Body of pancreas (tissue), 4 donors: ENCODE data around the gene MCCD1. TPM values are rescaled to one million over a fixed set of nuclear protein-coding genes. Genes with fewer than 3 reads are reported as not detected.

Source experiments
- ATAC-seq: fragments of 150-250 bp; one replicate; pipeline ENCODE4 v1.9.1; 2016
- DNase-seq, 4 donors: peaks; one replicate each; pipeline ENCODE4 v3.0.0-alpha.2; 2019
- H3K27ac ChIP-seq, 4 donors: fragments of 200-600 bp; sonication (generic); 1 replicate in 3 of 4; 2 replicates in 1 of 4; pipeline versions ENCODE4 v1.5.1 to v1.6.1; 2016 to 2019; ENCODE audit warnings: mild to moderate bottlenecking in 1 of 4, mixed read lengths in 1 of 4, moderate library complexity in 1 of 4
- H3K27me3 ChIP-seq, 2 donors: fragments of 200-600 bp; sonication (generic); one replicate each; pipeline ENCODE4 v1.6.0; 2016; ENCODE audit warnings: mild to moderate bottlenecking in 1 of 2
- H3K36me3 ChIP-seq, 2 donors: fragments of 200-600 bp; sonication (generic); replicated peaks in 1 of 2; 2 replicates each; pipeline ENCODE4 v1.5.1; 2016; ENCODE audit warnings: low read depth in 2 of 2; ENCODE audit not compliant: insufficient read depth in 1 of 2
- H3K4me1 ChIP-seq: fragments of 200-600 bp; sonication (generic); one replicate; pipeline ENCODE4 v1.6.0; 2016
- H3K4me3 ChIP-seq, 2 donors: fragments of 200-600 bp; sonication (generic); 1 replicate in 1 of 2; 2 replicates in 1 of 2; pipeline ENCODE4 v1.5.1; 2016 to 2019
- H3K9me3 ChIP-seq, 3 donors: fragments of 200-600 bp; sonication (generic); 1 replicate in 2 of 3; 2 replicates in 1 of 3; pipeline ENCODE4 v1.5.1; 2016
- POLR2A ChIP-seq, 3 donors: fragments of 450-650 bp; IDR thresholded peaks; one replicate each; pipeline ENCODE4 v1.6.1; 2016; ENCODE audit warnings: antibody characterized with exemption in 3 of 3, mild to moderate bottlenecking in 2 of 3
- WGBS, 2 donors: methylation state at CpG; one replicate each; pipeline ENCODE4 v1.1.5; 2017; 5-methylcytosine and 5-hydroxymethylcytosine counted together
- intact Hi-C: fragments of 100-400 bp; cut with DNase I; formaldehyde crosslinking; loops from one replicate; pipeline ENCODE4 v1.15.1; 2023
- total RNA-seq, 2 donors: library from RNA; depleted of rRNA; stranded (reverse); fragments of >200 nt; gene quantifications; one replicate each; pipeline ENCODE4 v1.1.0, GENCODE V29; 2016
- TF ChIP-seq, protein P1 (sequence below), 7 experiments: fragments of 450-650 bp in 4 of 7; fragments of 200-600 bp in 3 of 7; sonication (generic) in 3 of 7; IDR thresholded peaks; one replicate each; pipeline ENCODE4 v1.5.1; 2016 to 2019; ENCODE audit warnings: antibody characterized with exemption in 7 of 7

The MCCD1 gene
- total RNA-seq, 2 donors from 2014 or later: not detected

DNA sequence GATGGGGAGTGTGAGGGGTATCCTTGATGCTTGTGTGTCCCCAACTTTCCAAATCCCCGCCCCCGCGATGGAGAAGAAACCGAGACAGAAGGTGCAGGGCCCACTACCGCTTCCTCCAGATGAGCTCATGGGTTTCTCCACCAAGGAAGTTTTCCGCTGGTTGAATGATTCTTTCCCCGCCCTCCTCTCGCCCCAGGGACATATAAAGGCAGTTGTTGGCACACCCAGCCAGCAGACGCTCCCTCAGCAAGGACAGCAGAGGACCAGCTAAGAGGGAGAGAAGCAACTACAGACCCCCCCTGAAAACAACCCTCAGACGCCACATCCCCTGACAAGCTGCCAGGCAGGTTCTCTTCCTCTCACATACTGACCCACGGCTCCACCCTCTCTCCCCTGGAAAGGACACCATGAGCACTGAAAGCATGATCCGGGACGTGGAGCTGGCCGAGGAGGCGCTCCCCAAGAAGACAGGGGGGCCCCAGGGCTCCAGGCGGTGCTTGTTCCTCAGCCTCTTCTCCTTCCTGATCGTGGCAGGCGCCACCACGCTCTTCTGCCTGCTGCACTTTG lies 46.7 kb downstream of the MCCD1 start, which contains the start of gene TNF:
Gene TNF, plus strand, starts transcription at position 231 of the 567 bp plus-strand sequence. Its CDS starts 177 bp downstream, at position 408.
- ATAC-seq: no peak
- H3K27ac ChIP-seq: no peak within 1 kb of the TSS

DNA sequence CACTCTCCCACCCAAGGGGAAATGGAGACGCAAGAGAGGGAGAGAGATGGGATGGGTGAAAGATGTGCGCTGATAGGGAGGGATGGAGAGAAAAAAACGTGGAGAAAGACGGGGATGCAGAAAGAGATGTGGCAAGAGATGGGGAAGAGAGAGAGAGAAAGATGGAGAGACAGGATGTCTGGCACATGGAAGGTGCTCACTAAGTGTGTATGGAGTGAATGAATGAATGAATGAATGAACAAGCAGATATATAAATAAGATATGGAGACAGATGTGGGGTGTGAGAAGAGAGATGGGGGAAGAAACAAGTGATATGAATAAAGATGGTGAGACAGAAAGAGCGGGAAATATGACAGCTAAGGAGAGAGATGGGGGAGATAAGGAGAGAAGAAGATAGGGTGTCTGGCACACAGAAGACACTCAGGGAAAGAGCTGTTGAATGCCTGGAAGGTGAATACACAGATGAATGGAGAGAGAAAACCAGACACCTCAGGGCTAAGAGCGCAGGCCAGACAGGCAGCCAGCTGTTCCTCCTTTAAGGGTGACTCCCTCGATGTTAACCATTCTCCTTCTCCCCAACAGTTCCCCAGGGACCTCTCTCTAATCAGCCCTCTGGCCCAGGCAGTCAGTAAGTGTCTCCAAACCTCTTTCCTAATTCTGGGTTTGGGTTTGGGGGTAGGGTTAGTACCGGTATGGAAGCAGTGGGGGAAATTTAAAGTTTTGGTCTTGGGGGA lies 47.4 kb downstream of the MCCD1 start:
- Histone ChIP-seq H3K36me3 (no peaks in the 10 kb centered on the region), H3K27ac (no peak overlapping the region), H3K27me3 (no peaks in the 10 kb centered on the region), H3K4me3 (no peak overlapping the region), H3K4me1 (peaks cover 28% of the 10 kb centered on the region), H3K9me3 (no peaks in the 10 kb centered on the region)
- intact Hi-C loops: no loop called here
- DNase-seq (no peak), ATAC-seq (no peak)
- TF ChIP-seq, protein P1, sequence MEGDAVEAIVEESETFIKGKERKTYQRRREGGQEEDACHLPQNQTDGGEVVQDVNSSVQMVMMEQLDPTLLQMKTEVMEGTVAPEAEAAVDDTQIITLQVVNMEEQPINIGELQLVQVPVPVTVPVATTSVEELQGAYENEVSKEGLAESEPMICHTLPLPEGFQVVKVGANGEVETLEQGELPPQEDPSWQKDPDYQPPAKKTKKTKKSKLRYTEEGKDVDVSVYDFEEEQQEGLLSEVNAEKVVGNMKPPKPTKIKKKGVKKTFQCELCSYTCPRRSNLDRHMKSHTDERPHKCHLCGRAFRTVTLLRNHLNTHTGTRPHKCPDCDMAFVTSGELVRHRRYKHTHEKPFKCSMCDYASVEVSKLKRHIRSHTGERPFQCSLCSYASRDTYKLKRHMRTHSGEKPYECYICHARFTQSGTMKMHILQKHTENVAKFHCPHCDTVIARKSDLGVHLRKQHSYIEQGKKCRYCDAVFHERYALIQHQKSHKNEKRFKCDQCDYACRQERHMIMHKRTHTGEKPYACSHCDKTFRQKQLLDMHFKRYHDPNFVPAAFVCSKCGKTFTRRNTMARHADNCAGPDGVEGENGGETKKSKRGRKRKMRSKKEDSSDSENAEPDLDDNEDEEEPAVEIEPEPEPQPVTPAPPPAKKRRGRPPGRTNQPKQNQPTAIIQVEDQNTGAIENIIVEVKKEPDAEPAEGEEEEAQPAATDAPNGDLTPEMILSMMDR (IDR thresholded peaks at IDR 0.05): no peak
- no peak for TF ChIP-seq POLR2A (IDR thresholded peaks at IDR 0.05)
- WGBS, 2 donors: 67 to 75% methylated on average over 8 of the region's 8 CpGs

More for the DNA sequence above, 46.7 kb downstream of the MCCD1 start, which contains the start of gene TNF:
- intact Hi-C loops: no loop called here
- H3K4me1 ChIP-seq: peaks cover 24% of the 10 kb centered on the region
- H3K27me3 ChIP-seq: no peaks in the 10 kb centered on the region
- H3K36me3 ChIP-seq: no peaks in the 10 kb centered on the region
- no peaks in the 10 kb centered on the region for H3K9me3 ChIP-seq
- no peak within 1 kb of the TSS for H3K4me3 ChIP-seq
- TF ChIP-seq, protein P1 (IDR thresholded peaks at IDR 0.05): no peak
- peak in 2 of 3 donors; percentile 56 to 72 for TF ChIP-seq POLR2A (IDR thresholded peaks at IDR 0.05)
- DNase-seq: peak in 2 of 4 donors; percentile 16 to 59
- WGBS, 2 donors: 56% methylated on average over 18 to 19 of the region's 19 CpGs

DNA sequence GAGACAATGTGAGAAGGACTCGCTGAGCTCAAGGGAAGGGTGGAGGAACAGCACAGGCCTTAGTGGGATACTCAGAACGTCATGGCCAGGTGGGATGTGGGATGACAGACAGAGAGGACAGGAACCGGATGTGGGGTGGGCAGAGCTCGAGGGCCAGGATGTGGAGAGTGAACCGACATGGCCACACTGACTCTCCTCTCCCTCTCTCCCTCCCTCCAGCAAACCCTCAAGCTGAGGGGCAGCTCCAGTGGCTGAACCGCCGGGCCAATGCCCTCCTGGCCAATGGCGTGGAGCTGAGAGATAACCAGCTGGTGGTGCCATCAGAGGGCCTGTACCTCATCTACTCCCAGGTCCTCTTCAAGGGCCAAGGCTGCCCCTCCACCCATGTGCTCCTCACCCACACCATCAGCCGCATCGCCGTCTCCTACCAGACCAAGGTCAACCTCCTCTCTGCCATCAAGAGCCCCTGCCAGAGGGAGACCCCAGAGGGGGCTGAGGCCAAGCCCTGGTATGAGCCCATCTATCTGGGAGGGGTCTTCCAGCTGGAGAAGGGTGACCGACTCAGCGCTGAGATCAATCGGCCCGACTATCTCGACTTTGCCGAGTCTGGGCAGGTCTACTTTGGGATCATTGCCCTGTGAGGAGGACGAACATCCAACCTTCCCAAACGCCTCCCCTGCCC lies 48.3 kb downstream of the MCCD1 start:
- Histone ChIP-seq H3K4me1 (peaks cover 35% of the 10 kb centered on the region), H3K27me3 (no peaks in the 10 kb centered on the region), H3K4me3 (no peak overlapping the region), H3K27ac (no peak overlapping the region), H3K36me3 (no peaks in the 10 kb centered on the region), H3K9me3 (no peaks in the 10 kb centered on the region)
- intact Hi-C loops: no loop called here
- WGBS, 2 donors: 79 to 88% methylated on average over 14 to 19 of the region's 19 CpGs
- TF ChIP-seq POLR2A (IDR thresholded peaks at IDR 0.05): no peak
- TF ChIP-seq, protein P1 (IDR thresholded peaks at IDR 0.05): no peak
- DNase-seq (no peak), ATAC-seq (no peak)

DNA sequence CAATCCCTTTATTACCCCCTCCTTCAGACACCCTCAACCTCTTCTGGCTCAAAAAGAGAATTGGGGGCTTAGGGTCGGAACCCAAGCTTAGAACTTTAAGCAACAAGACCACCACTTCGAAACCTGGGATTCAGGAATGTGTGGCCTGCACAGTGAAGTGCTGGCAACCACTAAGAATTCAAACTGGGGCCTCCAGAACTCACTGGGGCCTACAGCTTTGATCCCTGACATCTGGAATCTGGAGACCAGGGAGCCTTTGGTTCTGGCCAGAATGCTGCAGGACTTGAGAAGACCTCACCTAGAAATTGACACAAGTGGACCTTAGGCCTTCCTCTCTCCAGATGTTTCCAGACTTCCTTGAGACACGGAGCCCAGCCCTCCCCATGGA lies 48.8 kb downstream of the MCCD1 start:
- no peak overlapping the region for H3K4me3 ChIP-seq
- H3K27me3 ChIP-seq: no peaks in the 10 kb centered on the region
- 83 to 85% methylated on average over 3 of the region's 3 CpGs for WGBS, 2 donors
- TF ChIP-seq, protein P1 (IDR thresholded peaks at IDR 0.05): no peak
- TF ChIP-seq POLR2A (IDR thresholded peaks at IDR 0.05): no peak
- DNase-seq: no peak
- H3K4me1 ChIP-seq: peaks cover 40% of the 10 kb centered on the region
- no peak for ATAC-seq
- H3K27ac ChIP-seq: peak overlapping the region in 1 of 4 donors; percentile 70
- H3K9me3 ChIP-seq: no peaks in the 10 kb centered on the region
- intact Hi-C loops: no loop called here
- no peaks in the 10 kb centered on the region for H3K36me3 ChIP-seq
